ENCODE measurements around the gene RGS6. TPM values are rescaled to one million over a fixed set of nuclear protein-coding genes. Genes with fewer than 3 reads are reported as not detected.

Gene RGS6
- total and polyA plus RNA-seq, 4 donors = 0.21 to 5.4 (median 0.45) TPM

GRCh38 chr14:71966528-71966927 lies 34.3 kb downstream of the RGS6 start:
- H3K27ac ChIP-seq (ENCODE audit: low read depth in 1 of 2, low read length in 1 of 2) = no peak overlapping the region
- H3K27me3 ChIP-seq (ENCODE audit: control insufficient read depth in 3 of 3, insufficient read depth in 3 of 3, low read length in 2 of 3) = peaks cover 0 to 2% (median 0%) of the 10 kb centered on the region in 3 donors
- ATAC-seq (ENCODE audit: insufficient read depth, low FRiP score) (no peak), DNase-seq (no peak)
- no peak overlapping the region for H3K4me3 ChIP-seq
- H3K9ac ChIP-seq (ENCODE audit: insufficient read depth in 1 of 2, low read length in 2 of 2) = no peak overlapping the region
- 51 to 76% methylated on average over 2 of the region's 2 CpGs for WGBS, 2 donors
- TF ChIP-seq CTCF (IDR thresholded peaks at IDR 0.05; ENCODE audit: control extremely low read depth, extremely low read depth) = no peak
- no peaks in the 10 kb centered on the region for H3K36me3 ChIP-seq (ENCODE audit: control insufficient read depth in 4 of 4, insufficient read depth in 4 of 4, low read length in 4 of 4)
- H3K4me1 ChIP-seq (ENCODE audit: control insufficient read depth in 5 of 5, insufficient read depth in 5 of 5, low read length in 5 of 5) = no peaks in the 10 kb centered on the region
- no peaks in the 10 kb centered on the region for H3K9me3 ChIP-seq (ENCODE audit: control insufficient read depth in 4 of 4, insufficient read depth in 3 of 4, low read length in 3 of 4)

GRCh38 chr14:71967704-71968103 lies 35.5 kb downstream of the RGS6 start:
- Histone ChIP-seq H3K9ac (ENCODE audit: insufficient read depth in 1 of 2, low read length in 2 of 2) (no peak overlapping the region), H3K9me3 (ENCODE audit: control insufficient read depth in 4 of 4, insufficient read depth in 3 of 4, low read length in 3 of 4) (no peaks in the 10 kb centered on the region), H3K36me3 (ENCODE audit: control insufficient read depth in 4 of 4, insufficient read depth in 4 of 4, low read length in 4 of 4) (no peaks in the 10 kb centered on the region), H3K4me1 (ENCODE audit: control insufficient read depth in 5 of 5, insufficient read depth in 5 of 5, low read length in 5 of 5) (no peaks in the 10 kb centered on the region), H3K27ac (ENCODE audit: low read depth in 1 of 2, low read length in 1 of 2) (no peak overlapping the region), H3K27me3 (ENCODE audit: control insufficient read depth in 3 of 3, insufficient read depth in 3 of 3, low read length in 2 of 3) (peaks cover 0 to 2% (median 0%) of the 10 kb centered on the region in 3 donors), H3K4me3 (no peak overlapping the region)
- no peak for ATAC-seq (ENCODE audit: insufficient read depth, low FRiP score)
- 76 to 93% methylated on average over 1 of the region's 1 CpG for WGBS, 2 donors
- DNase-seq = no peak
- no peak for TF ChIP-seq CTCF (IDR thresholded peaks at IDR 0.05; ENCODE audit: control extremely low read depth, extremely low read depth)

- H3K9ac ChIP-seq (ENCODE audit: insufficient read depth in 1 of 2, low read length in 2 of 2) = no peak overlapping the region
- H3K4me1 ChIP-seq (ENCODE audit: control insufficient read depth in 5 of 5, insufficient read depth in 5 of 5, low read length in 5 of 5) = no peaks in the 10 kb centered on the region
- H3K4me3 ChIP-seq = no peak overlapping the region
- H3K36me3 ChIP-seq (ENCODE audit: control insufficient read depth in 4 of 4, insufficient read depth in 4 of 4, low read length in 4 of 4) = no peaks in the 10 kb centered on the region
- no peaks in the 10 kb centered on the region for H3K9me3 ChIP-seq (ENCODE audit: control insufficient read depth in 4 of 4, insufficient read depth in 3 of 4, low read length in 3 of 4)
- peaks cover 0 to 2% (median 0%) of the 10 kb centered on the region in 3 donors for H3K27me3 ChIP-seq (ENCODE audit: control insufficient read depth in 3 of 3, insufficient read depth in 3 of 3, low read length in 2 of 3)
- H3K27ac ChIP-seq (ENCODE audit: low read depth in 1 of 2, low read length in 1 of 2) = no peak overlapping the region
- no peak for TF ChIP-seq CTCF (IDR thresholded peaks at IDR 0.05; ENCODE audit: control extremely low read depth, extremely low read depth)
- ATAC-seq (ENCODE audit: insufficient read depth, low FRiP score) = no peak
- no peak for DNase-seq
- WGBS, 2 donors = 72 to 84% methylated on average over 3 of the region's 3 CpGs
Measured at GRCh38 chr14:71970272-71970671, 38.0 kb downstream of the RGS6 start.

GRCh38 chr14:71985538-71986189 lies 53.4 kb downstream of the RGS6 start:
- WGBS, 2 donors = 43 to 67% methylated on average over 3 of the region's 3 CpGs
- no peak for ATAC-seq (ENCODE audit: insufficient read depth, low FRiP score)

More at GRCh38 chr14:71985538-71986189, 53.4 kb downstream of the RGS6 start:
- Histone ChIP-seq H3K27ac (ENCODE audit: low read depth in 1 of 2, low read length in 1 of 2) (peak overlapping the region in 1 of 2 donors; percentile 69), H3K4me1 (ENCODE audit: control insufficient read depth in 5 of 5, insufficient read depth in 5 of 5, low read length in 5 of 5) (peaks cover 0 to 35% (median 6%) of the 10 kb centered on the region in 5 donors), H3K27me3 (ENCODE audit: control insufficient read depth in 3 of 3, insufficient read depth in 3 of 3, low read length in 2 of 3) (no peaks in the 10 kb centered on the region), H3K9ac (ENCODE audit: insufficient read depth in 1 of 2, low read length in 2 of 2) (peak overlapping the region in 1 of 2 donors; percentile 4), H3K36me3 (ENCODE audit: control insufficient read depth in 4 of 4, insufficient read depth in 4 of 4, low read length in 4 of 4) (no peaks in the 10 kb centered on the region), H3K4me3 (no peak overlapping the region), H3K9me3 (ENCODE audit: control insufficient read depth in 4 of 4, insufficient read depth in 3 of 4, low read length in 3 of 4) (no peaks in the 10 kb centered on the region)
- TF ChIP-seq CTCF (IDR thresholded peaks at IDR 0.05; ENCODE audit: control extremely low read depth, extremely low read depth) = no peak
- peak; percentile 57 to 92 (median 88) for DNase-seq

Measured in lung (tissue), 12 donors.